H9 (cell line): ENCODE measurements around the gene KTN1. TPM values are rescaled to one million over a fixed set of nuclear protein-coding genes. Genes with fewer than 3 reads are reported as not detected.

Source experiments
- DNase-seq: peaks from one replicate; pipeline ENCODE4 v3.0.0-alpha.2; 2017
- H2AFZ ChIP-seq: one replicate; pipeline ENCODE4 v1.6.1; 2013; ENCODE audit warnings: mild to moderate bottlenecking, low read length, control low read depth, moderate library complexity
- H2AK5ac ChIP-seq: 2 replicates; pipeline ENCODE4 v1.6.1; 2013; ENCODE audit warnings: low read length, control low read depth, mixed read lengths; ENCODE audit not compliant: insufficient read length
- H2BK120ac ChIP-seq: one replicate; pipeline ENCODE4 v1.6.1; 2013; ENCODE audit warnings: low read depth, mild to moderate bottlenecking, low read length, control low read depth, inconsistent platforms; ENCODE audit not compliant: poor library complexity, severe bottlenecking
- H2BK12ac ChIP-seq: 2 replicates; pipeline ENCODE4 v1.6.1; 2013; ENCODE audit warnings: low read length, control low read depth, mixed read lengths, low read depth; ENCODE audit not compliant: insufficient read length
- H2BK15ac ChIP-seq: 2 replicates; pipeline ENCODE4 v1.6.1; 2013; ENCODE audit warnings: low read depth, low read length, control low read depth
- H2BK20ac ChIP-seq: one replicate; pipeline ENCODE4 v1.6.1; 2013; ENCODE audit warnings: low read depth, mild to moderate bottlenecking, low read length, control low read depth, inconsistent platforms; ENCODE audit not compliant: poor library complexity, severe bottlenecking
- H2BK5ac ChIP-seq: 2 replicates; pipeline ENCODE4 v1.6.1; 2013; ENCODE audit warnings: low read length, control low read depth, mixed read lengths; ENCODE audit not compliant: insufficient read length
- H3K14ac ChIP-seq: 2 replicates; pipeline ENCODE4 v1.6.1; 2013; ENCODE audit warnings: low read length, control low read depth; ENCODE audit not compliant: insufficient read depth
- H3K18ac ChIP-seq: 2 replicates; pipeline ENCODE4 v1.6.1; 2013; ENCODE audit warnings: low read depth, mild to moderate bottlenecking, mixed read lengths, low read length, control low read depth; ENCODE audit not compliant: insufficient read length
- H3K23ac ChIP-seq: 2 replicates; pipeline ENCODE4 v1.6.1; 2013; ENCODE audit warnings: low read length, control low read depth, mixed read lengths, low read depth; ENCODE audit not compliant: insufficient read length
- H3K23me2 ChIP-seq: 2 replicates; pipeline ENCODE4 v1.6.1; 2013; ENCODE audit warnings: low read depth, mild to moderate bottlenecking, mixed read lengths, low read length, control low read depth; ENCODE audit not compliant: insufficient read length, poor library complexity, severe bottlenecking
- H3K27ac ChIP-seq: 2 replicates; pipeline ENCODE4 v1.5.1; 2013; ENCODE audit warnings: low read length, control low read depth, mixed read lengths, low read depth; ENCODE audit not compliant: insufficient read length
- H3K27me3 ChIP-seq: 2 replicates; pipeline ENCODE4 v1.6.1; 2013; ENCODE audit warnings: low read length, control low read depth, inconsistent platforms; ENCODE audit not compliant: insufficient read depth
- H3K4ac ChIP-seq: 2 replicates; pipeline ENCODE4 v1.6.1; 2013; ENCODE audit warnings: low read depth, mild to moderate bottlenecking, control low read depth, inconsistent platforms, low read length, moderate library complexity
- H3K4me1 ChIP-seq: 2 replicates; pipeline ENCODE4 v1.6.1; 2013; ENCODE audit warnings: low read length, control low read depth, inconsistent platforms; ENCODE audit not compliant: insufficient read depth
- H3K4me2 ChIP-seq: 2 replicates; pipeline ENCODE4 v1.6.1; 2013; ENCODE audit warnings: low read length, control low read depth, mixed read lengths; ENCODE audit not compliant: insufficient read length, insufficient read depth
- H3K56ac ChIP-seq: 2 replicates; pipeline ENCODE4 v1.6.1; 2013; ENCODE audit warnings: low read depth, mild to moderate bottlenecking, mixed read lengths, low read length, control low read depth; ENCODE audit not compliant: insufficient read length
- H3K79me1 ChIP-seq: 2 replicates; pipeline ENCODE4 v1.6.1; 2013; ENCODE audit warnings: low read depth, mild to moderate bottlenecking, moderate library complexity, low read length, control low read depth, inconsistent platforms; ENCODE audit not compliant: insufficient read depth, poor library complexity, severe bottlenecking
- H3K79me2 ChIP-seq: 2 replicates; pipeline ENCODE4 v1.6.1; 2013; ENCODE audit warnings: low read length, control low read depth, inconsistent platforms; ENCODE audit not compliant: insufficient read depth
- H3K9ac ChIP-seq: 2 replicates; pipeline ENCODE4 v1.6.1; 2013; ENCODE audit warnings: low read length, control low read depth, mixed read lengths; ENCODE audit not compliant: insufficient read length; ENCODE audit errors: extremely low read depth
- H3K9me3 ChIP-seq: one replicate; pipeline ENCODE4 v1.6.1; 2013; ENCODE audit warnings: low read depth, low read length, inconsistent platforms; ENCODE audit not compliant: control insufficient read depth
- H3T11ph ChIP-seq: one replicate; pipeline ENCODE4 v1.6.1; 2013; ENCODE audit warnings: mild to moderate bottlenecking, low read length, control low read depth, inconsistent platforms
- H4K20me1 ChIP-seq: one replicate; pipeline ENCODE4 v1.6.1; 2013; ENCODE audit not compliant: control insufficient read depth, insufficient read length, insufficient read depth
- H4K5ac ChIP-seq: 2 replicates; pipeline ENCODE4 v1.6.1; 2013; ENCODE audit warnings: low read depth, mild to moderate bottlenecking, mixed read lengths, low read length, control low read depth; ENCODE audit not compliant: insufficient read length
- H4K8ac ChIP-seq: replicated peaks from 2 replicates; pipeline ENCODE4 v1.6.1; 2013; ENCODE audit warnings: low read length, control low read depth, mixed read lengths, low read depth; ENCODE audit not compliant: insufficient read length
- H4K91ac ChIP-seq: 2 replicates; pipeline ENCODE4 v1.6.1; 2013; ENCODE audit warnings: low read depth, mild to moderate bottlenecking, moderate library complexity, mixed read lengths, low read length, control low read depth; ENCODE audit not compliant: insufficient read length
- H3K27ac Mint-ChIP-seq, 3 experiments: 2 replicates in 2 of 3; 3 replicates in 1 of 3; pipeline ENCODE4 v1.8.0; 2020 to 2021; ENCODE audit warnings: mixed read lengths in 3 of 3, mild to moderate bottlenecking in 1 of 3, moderate library complexity in 1 of 3
- H3K27me3 Mint-ChIP-seq: 2 replicates; pipeline ENCODE4 v1.8.0; 2021; ENCODE audit warnings: low read depth, mild to moderate bottlenecking, moderate library complexity, mixed read lengths
- H3K36me3 Mint-ChIP-seq, 3 experiments: 2 replicates in 2 of 3; 3 replicates in 1 of 3; pipeline ENCODE4 v1.8.0; 2020 to 2021; ENCODE audit warnings: low read depth in 3 of 3, mixed read lengths in 3 of 3; ENCODE audit not compliant: insufficient read depth in 1 of 3
- H3K4me1 Mint-ChIP-seq, 2 experiments: 2 replicates each; pipeline ENCODE4 v1.8.0; 2020; ENCODE audit warnings: mixed read lengths in 2 of 2
- H3K4me3 Mint-ChIP-seq, 2 experiments: 2 replicates in 1 of 2; 3 replicates in 1 of 2; pipeline ENCODE4 v1.8.0; 2020 to 2021; ENCODE audit warnings: mild to moderate bottlenecking in 2 of 2, mixed read lengths in 2 of 2, moderate library complexity in 1 of 2
- H3K9me3 Mint-ChIP-seq, 2 experiments: 2 replicates in 1 of 2; 3 replicates in 1 of 2; pipeline ENCODE4 v1.8.0; 2020; ENCODE audit warnings: mild to moderate bottlenecking in 2 of 2, mixed read lengths in 2 of 2, moderate library complexity in 1 of 2
- CTCF ChIP-seq: fragments of 200-600 bp; sonication (generic); conservative IDR thresholded peaks from 3 replicates; pipeline ENCODE4 v1.8.0; 2021; ENCODE audit warnings: antibody characterized with exemption, mild to moderate bottlenecking
- WGBS: extraction: QIAGEN DNeasy Blood & Tissue Kit; methylation state at CpG from one replicate; pipeline ENCODE4 v1.1.7; 2013; ENCODE audit warnings: missing lambda C conversion rate, low lambda C conversion rate, mixed read lengths; ENCODE audit not compliant: insufficient read length; ENCODE audit errors: extremely low coverage; 5-methylcytosine and 5-hydroxymethylcytosine counted together
- total RNA-seq: library from RNA; stranded (reverse); gene quantifications from 2 replicates; pipeline ENCODE4 v1.2.1, GENCODE V29; 2021

Gene KTN1
- total RNA-seq, 1 experiment from 2014 or later = 128 TPM

GRCh38 chr14:55671641-55672040, 91.6 kb downstream of the KTN1 start:
- no peak overlapping the region for H3K56ac ChIP-seq
- no CpG with 5 or more reads among the region's 2 CpGs for whole genome bisulfite sequencing
- no peaks in the 10 kb centered on the region for H3K23me2 ChIP-seq
- no peak overlapping the region for H4K8ac ChIP-seq
- H2AFZ ChIP-seq = no peak overlapping the region
- no peak overlapping the region for H4K91ac ChIP-seq
- H3T11ph ChIP-seq = no peak overlapping the region
- H4K20me1 ChIP-seq = no peaks in the 10 kb centered on the region
- no peaks in the 10 kb centered on the region for H3K9me3 ChIP-seq
- no peak overlapping the region for H2BK20ac ChIP-seq
- no peak overlapping the region for H3K23ac ChIP-seq
- H3K4ac ChIP-seq = no peak overlapping the region
- no peaks in the 10 kb centered on the region for H3K27me3 Mint-ChIP-seq
- H3K4me3 Mint-ChIP-seq = no peak overlapping the region
- no peak overlapping the region for H3K27ac ChIP-seq
- H2BK120ac ChIP-seq = no peak overlapping the region
- H3K14ac ChIP-seq = no peak overlapping the region
- H3K9me3 Mint-ChIP-seq = no peaks in the 10 kb centered on the region
- H3K4me2 ChIP-seq = no peak overlapping the region
- H3K9ac ChIP-seq = no peak overlapping the region
- H3K27ac Mint-ChIP-seq = peak overlapping the region in 1 of 3 experiments; percentile 49; a peak in 1 of 7 replicates
- H3K18ac ChIP-seq = no peak overlapping the region
- no peak for TF ChIP-seq CTCF
- no peak overlapping the region for H2BK15ac ChIP-seq
- H3K79me1 ChIP-seq = no peaks in the 10 kb centered on the region
- no peaks in the 10 kb centered on the region for H3K4me1 ChIP-seq
- no peak overlapping the region for H2BK5ac ChIP-seq
- no peaks in the 10 kb centered on the region for H3K79me2 ChIP-seq
- no peaks in the 10 kb centered on the region for H3K4me1 Mint-ChIP-seq
- DNase-seq = no peak
- no peak overlapping the region for H2BK12ac ChIP-seq
- H3K27me3 ChIP-seq = no peaks in the 10 kb centered on the region
- no peak overlapping the region for H4K5ac ChIP-seq
- H3K36me3 Mint-ChIP-seq = peaks cover 22 to 52% (median 46%) of the 10 kb centered on the region in 3 experiments; a peak in 6 of 7 replicates
- H2AK5ac ChIP-seq = no peak overlapping the region
